OCI-LY3 (cell line): ENCODE data around the gene EHMT1.

Experiments used
- H2AFZ ChIP-seq: fragments of 200-600, 300-600 bp; shearing (Covaris generic); 2 replicates; pipeline ENCODE4 v1.6.0; 2014; ENCODE audit warnings: antibody characterized with exemption, low read depth, low read length
- H3K27ac ChIP-seq: fragments of 200-600, 300-600 bp; sonication (generic); 2 replicates; pipeline ENCODE4 v1.5.1; 2014; ENCODE audit warnings: mild to moderate bottlenecking, low read length, moderate library complexity, mixed read lengths
- H3K27me3 ChIP-seq: fragments of 200-600, 300-600 bp; sonication (generic); 2 replicates; pipeline ENCODE4 v1.6.1; 2014; ENCODE audit warnings: low read depth, low read length, mixed read lengths
- H3K36me3 ChIP-seq: fragments of 200-600, 300-600 bp; sonication (generic); replicated peaks from 2 replicates; pipeline ENCODE3; 2014; ENCODE audit warnings: low read depth, low read length, mixed read lengths
- H3K4me1 ChIP-seq: fragments of 300-600, 200-600 bp; sonication (generic); 2 replicates; pipeline ENCODE4 v1.6.1; 2014; ENCODE audit warnings: low read length, mixed read lengths
- H3K4me2 ChIP-seq: fragments of 200-600, 300-600 bp; sonication (generic); 2 replicates; pipeline ENCODE4 v1.6.1; 2014; ENCODE audit warnings: low read length, mixed read lengths
- H3K4me3 ChIP-seq: fragments of 300-600, 200-600 bp; sonication (generic); 2 replicates; pipeline ENCODE4 v1.5.1; 2014; ENCODE audit warnings: antibody characterized with exemption, mild to moderate bottlenecking, low read length, moderate library complexity
- H3K79me2 ChIP-seq: fragments of 300-600, 200-600 bp; shearing (Covaris generic); 2 replicates; pipeline ENCODE4 v1.6.1; 2014; ENCODE audit warnings: mild to moderate bottlenecking, low read length, mixed read lengths
- H3K9ac ChIP-seq: fragments of 300-600, 200-600 bp; shearing (Covaris generic); 2 replicates; pipeline ENCODE4 v1.6.0; 2014; ENCODE audit warnings: mild to moderate bottlenecking, low read length, moderate library complexity
- H3K9me3 ChIP-seq: fragments of 200-600, 300-600 bp; shearing (Covaris generic); 2 replicates; pipeline ENCODE4 v1.6.1; 2014; ENCODE audit warnings: low read length, mixed read lengths; ENCODE audit not compliant: insufficient read depth
- H4K20me1 ChIP-seq: fragments of 200-600, 300-600 bp; sonication (generic); 2 replicates; pipeline ENCODE4 v1.6.1; 2016; ENCODE audit warnings: low read length, mixed read lengths; ENCODE audit not compliant: insufficient read depth
- CTCF ChIP-seq: fragments of 200-600, 300-600 bp; sonication (generic); IDR thresholded peaks from 2 replicates; pipeline ENCODE4 v1.5.1; 2014; ENCODE audit warnings: antibody characterized with exemption, low read length, low read depth
- EZH2phosphoT487 ChIP-seq: fragments of 200-600 bp; shearing (Covaris generic); IDR thresholded peaks from 2 replicates; pipeline ENCODE4 v1.6.1; 2018; ENCODE audit warnings: antibody characterized with exemption, mixed run types, low read depth

EHMT1 gene

GRCh38 chr9:137657606-137658005, 38.8 kb downstream of the EHMT1 start:
- Histone ChIP-seq H3K4me2 (no peak overlapping the region), H3K9me3 (no peaks in the 10 kb centered on the region), H4K20me1 (peaks cover 13% of the 10 kb centered on the region; the same call in 1 of the 2 replicates), H3K27ac (no peak overlapping the region), H3K9ac (no peak overlapping the region), H3K79me2 (peaks cover 85% of the 10 kb centered on the region), H3K36me3 (peaks cover 2% of the 10 kb centered on the region), H3K4me3 (no peak overlapping the region), H3K27me3 (no peaks in the 10 kb centered on the region), H3K4me1 (no peaks in the 10 kb centered on the region), H2AFZ (no peak overlapping the region)
- no peak for TF ChIP-seq EZH2phosphoT487
- no peak for TF ChIP-seq CTCF

- Histone ChIP-seq H3K79me2 (peaks cover 89% of the 10 kb centered on the region), H3K4me2 (no peak overlapping the region), H3K4me1 (no peaks in the 10 kb centered on the region), H4K20me1 (peaks cover 13% of the 10 kb centered on the region; the same call in 1 of the 2 replicates), H3K4me3 (no peak overlapping the region), H3K36me3 (peaks cover 5% of the 10 kb centered on the region), H3K9ac (no peak overlapping the region), H3K9me3 (no peaks in the 10 kb centered on the region), H2AFZ (no peak overlapping the region), H3K27me3 (no peaks in the 10 kb centered on the region), H3K27ac (no peak overlapping the region)
- no peak for TF ChIP-seq CTCF
- TF ChIP-seq EZH2phosphoT487 = no peak
These were observed 40.0 kb downstream of the EHMT1 start for GRCh38 chr9:137658781-137659180.

GRCh38 chr9:137660144-137660543, 41.3 kb downstream of the EHMT1 start:
- Histone ChIP-seq H2AFZ (no peak overlapping the region), H3K27me3 (no peaks in the 10 kb centered on the region), H3K4me1 (no peaks in the 10 kb centered on the region), H3K9ac (no peak overlapping the region), H3K4me3 (no peak overlapping the region), H3K36me3 (peaks cover 3% of the 10 kb centered on the region), H3K27ac (no peak overlapping the region), H3K9me3 (no peaks in the 10 kb centered on the region), H3K4me2 (no peak overlapping the region), H3K79me2 (peaks cover 92% of the 10 kb centered on the region), H4K20me1 (0 out of 2 replicates have a peak, but pooled peaks cover 13% of the 10 kb centered on the region)
- TF ChIP-seq CTCF (no peak), EZH2phosphoT487 (no peak)

- Histone ChIP-seq H4K20me1 (peaks cover 29% of the 10 kb centered on the region), H3K4me3 (no peak overlapping the region), H3K9me3 (no peaks in the 10 kb centered on the region), H3K9ac (no peak overlapping the region), H3K4me2 (no peak overlapping the region), H3K27ac (no peak overlapping the region), H3K27me3 (no peaks in the 10 kb centered on the region), H3K79me2 (peaks cover 96% of the 10 kb centered on the region), H3K4me1 (no peaks in the 10 kb centered on the region), H2AFZ (no peak overlapping the region), H3K36me3 (peaks cover 3% of the 10 kb centered on the region)
- TF ChIP-seq EZH2phosphoT487 (no peak), CTCF (no peak)
These were observed 44.8 kb downstream of the EHMT1 start for GRCh38 chr9:137663584-137663983.
